ENCODE results near the gene CCDC24. TPM values are rescaled to one million over a fixed set of nuclear protein-coding genes. Genes with fewer than 3 reads are reported as not detected.

The CCDC24 gene
- total RNA-seq, 1 donor from 2014 or later = 3.0 TPM

DNA sequence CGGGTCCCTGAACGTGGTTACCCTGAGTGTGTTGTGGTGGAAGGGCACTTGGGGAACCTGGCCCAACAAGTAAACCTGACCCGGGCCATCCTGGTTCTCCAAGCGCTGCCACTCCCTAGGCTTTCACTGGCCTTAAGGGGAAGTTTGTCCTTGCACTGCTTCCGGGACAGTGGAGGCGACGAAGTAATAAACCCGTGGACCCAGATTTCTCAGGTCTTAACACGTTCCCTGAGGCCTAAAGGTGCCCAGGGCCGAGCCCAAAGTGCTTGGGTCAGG, 261 bp upstream of the CCDC24 start:
- Mint-ChIP-seq H3K27ac (peak overlapping the region; percentile 84), H3K27me3 (no peaks in the 10 kb centered on the region), H3K9me3 (no peaks in the 10 kb centered on the region), H3K4me1 (peaks cover 14% of the 10 kb centered on the region), H3K4me3 (peak overlapping the region; percentile 92), H3K36me3 (ENCODE audit: low read depth) (peaks cover 2% of the 10 kb centered on the region)
- intact Hi-C loops (cut with micrococcal nuclease) = loop anchor here (1.0 kb wide), 3 partner anchors 17 to 45 kb away; partner anchors contain the start of genes ATP6V0B and IPO13
- DNase-seq = no peak

DNA sequence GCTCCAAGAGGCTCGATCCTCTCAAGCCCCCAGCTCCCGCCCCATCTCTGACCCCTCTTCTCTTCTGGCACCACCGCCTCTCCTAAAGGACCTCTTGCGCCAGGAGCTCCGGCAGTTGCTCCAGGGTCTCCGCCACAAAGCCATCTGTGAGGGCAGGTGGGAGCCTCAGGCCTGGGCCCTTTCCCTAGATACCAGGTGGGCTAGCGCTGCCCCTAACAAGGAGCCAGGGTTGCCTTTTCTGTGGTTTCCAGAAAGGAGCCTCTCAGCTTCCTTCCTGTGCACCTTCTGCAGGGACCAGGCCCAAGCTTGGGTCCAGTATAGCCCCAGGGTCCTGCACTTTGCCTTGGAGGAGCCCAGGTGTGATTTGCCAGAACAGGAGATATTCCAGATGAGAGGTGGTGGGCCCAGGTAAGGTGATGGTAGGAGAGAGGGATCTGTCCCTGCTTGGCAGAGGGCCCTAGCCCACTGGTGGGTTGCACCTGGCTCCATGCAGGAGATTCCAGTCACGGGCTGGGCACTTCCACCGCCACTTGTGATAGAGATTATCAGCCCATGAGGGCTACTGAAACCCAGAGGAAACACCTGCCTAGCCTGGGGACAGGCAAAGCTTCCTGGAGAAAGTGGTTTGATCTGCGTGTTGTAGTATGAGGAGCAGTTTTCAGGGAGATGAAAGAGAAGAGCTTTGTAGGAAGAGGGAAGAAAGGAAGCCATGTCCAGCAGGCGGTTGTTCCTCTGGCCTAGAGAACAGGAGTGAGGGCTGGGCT, 1.0 kb downstream of the CCDC24 start:
- no peaks in the 10 kb centered on the region for H3K36me3 Mint-ChIP-seq (ENCODE audit: low read depth)
- H3K4me3 Mint-ChIP-seq = peak overlapping the region; percentile 92
- no peak for DNase-seq
- no peaks in the 10 kb centered on the region for H3K27me3 Mint-ChIP-seq
- H3K27ac Mint-ChIP-seq = peak overlapping the region; percentile 58
- H3K9me3 Mint-ChIP-seq = no peaks in the 10 kb centered on the region
- intact Hi-C loops (cut with micrococcal nuclease) = no loop called here
- H3K4me1 Mint-ChIP-seq = peaks cover 14% of the 10 kb centered on the region

GRCh38 chr1:43993206-43993914, 2.0 kb downstream of the CCDC24 start:
- no peaks in the 10 kb centered on the region for H3K36me3 Mint-ChIP-seq (ENCODE audit: low read depth)
- H3K9me3 Mint-ChIP-seq = no peaks in the 10 kb centered on the region

DNA sequence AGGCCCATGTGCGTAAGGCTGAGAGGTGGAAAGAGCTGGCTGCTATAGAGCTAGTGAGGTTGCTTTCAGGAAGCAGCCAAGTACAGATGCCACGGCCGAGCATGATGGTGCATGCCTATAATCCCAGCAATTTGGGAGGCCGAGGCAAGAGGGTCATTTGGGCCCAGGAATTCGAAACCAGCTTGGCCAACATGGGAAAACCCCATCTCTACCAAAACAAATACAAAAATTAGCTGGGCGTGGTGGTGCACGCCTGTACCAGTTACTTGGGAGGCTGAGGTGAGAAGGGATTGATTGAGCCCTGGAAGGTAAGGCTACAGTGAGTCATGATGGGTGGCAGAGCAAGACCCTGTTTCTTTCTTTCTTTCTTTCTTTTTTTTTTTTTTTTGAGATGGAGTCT, 2.7 kb downstream of the CCDC24 start:
- no peak overlapping the region for H3K27ac Mint-ChIP-seq

More at GRCh38 chr1:43993206-43993914, 2.0 kb downstream of the CCDC24 start:
- Mint-ChIP-seq H3K4me1 (peaks cover 14% of the 10 kb centered on the region), H3K4me3 (no peak overlapping the region), H3K27me3 (no peaks in the 10 kb centered on the region), H3K27ac (no peak overlapping the region)
- DNase-seq = no peak
- intact Hi-C loops (cut with micrococcal nuclease) = no loop called here

GRCh38 chr1:43994794-43995790, 3.7 kb downstream of the CCDC24 start:
- Mint-ChIP-seq H3K9me3 (no peaks in the 10 kb centered on the region), H3K27me3 (no peaks in the 10 kb centered on the region), H3K4me3 (no peak overlapping the region), H3K4me1 (peaks cover 16% of the 10 kb centered on the region), H3K36me3 (ENCODE audit: low read depth) (no peaks in the 10 kb centered on the region), H3K27ac (no peak overlapping the region)
- DNase-seq = no peak
- intact Hi-C loops (cut with micrococcal nuclease) = no loop called here

More for the DNA sequence above, 2.7 kb downstream of the CCDC24 start:
- intact Hi-C loops (cut with micrococcal nuclease) = no loop called here
- no peaks in the 10 kb centered on the region for H3K36me3 Mint-ChIP-seq (ENCODE audit: low read depth)
- peaks cover 16% of the 10 kb centered on the region for H3K4me1 Mint-ChIP-seq
- no peaks in the 10 kb centered on the region for H3K9me3 Mint-ChIP-seq
- H3K4me3 Mint-ChIP-seq = no peak overlapping the region
- no peak for DNase-seq
- H3K27me3 Mint-ChIP-seq = no peaks in the 10 kb centered on the region

GRCh38 chr1:43995984-43996732, 4.8 kb downstream of the CCDC24 start:
- no peak overlapping the region for H3K27ac Mint-ChIP-seq
- H3K27me3 Mint-ChIP-seq = no peaks in the 10 kb centered on the region
- no peaks in the 10 kb centered on the region for H3K36me3 Mint-ChIP-seq (ENCODE audit: low read depth)
- no peaks in the 10 kb centered on the region for H3K9me3 Mint-ChIP-seq
- peaks cover 13% of the 10 kb centered on the region for H3K4me1 Mint-ChIP-seq
- H3K4me3 Mint-ChIP-seq = no peak overlapping the region
- DNase-seq = no peak
- intact Hi-C loops (cut with micrococcal nuclease) = no loop called here

- intact Hi-C loops (cut with micrococcal nuclease) = no loop called here
- Mint-ChIP-seq H3K4me1 (peaks cover 11% of the 10 kb centered on the region), H3K4me3 (no peak overlapping the region), H3K27me3 (no peaks in the 10 kb centered on the region), H3K9me3 (no peaks in the 10 kb centered on the region), H3K27ac (no peak overlapping the region), H3K36me3 (ENCODE audit: low read depth) (no peaks in the 10 kb centered on the region)
- no peak for DNase-seq
Measured at GRCh38 chr1:43996733-43997115, 5.3 kb downstream of the CCDC24 start.

GRCh38 chr1:43997295-43997999, 6.0 kb downstream of the CCDC24 start:
- Mint-ChIP-seq H3K27me3 (no peaks in the 10 kb centered on the region), H3K4me1 (peaks cover 6% of the 10 kb centered on the region), H3K27ac (no peak overlapping the region), H3K36me3 (ENCODE audit: low read depth) (no peaks in the 10 kb centered on the region), H3K4me3 (no peak overlapping the region), H3K9me3 (no peaks in the 10 kb centered on the region)
- no peak for DNase-seq
- intact Hi-C loops (cut with micrococcal nuclease) = no loop called here

- no peaks in the 10 kb centered on the region for H3K9me3 Mint-ChIP-seq
- H3K4me3 Mint-ChIP-seq = no peak overlapping the region
- no peak for DNase-seq
- H3K36me3 Mint-ChIP-seq (ENCODE audit: low read depth) = no peaks in the 10 kb centered on the region
- no peak overlapping the region for H3K27ac Mint-ChIP-seq
- peaks cover 2% of the 10 kb centered on the region for H3K4me1 Mint-ChIP-seq
- intact Hi-C loops (cut with micrococcal nuclease) = no loop called here
- H3K27me3 Mint-ChIP-seq = no peaks in the 10 kb centered on the region
Measured at GRCh38 chr1:43998000-43998378, 6.6 kb downstream of the CCDC24 start.

DNA sequence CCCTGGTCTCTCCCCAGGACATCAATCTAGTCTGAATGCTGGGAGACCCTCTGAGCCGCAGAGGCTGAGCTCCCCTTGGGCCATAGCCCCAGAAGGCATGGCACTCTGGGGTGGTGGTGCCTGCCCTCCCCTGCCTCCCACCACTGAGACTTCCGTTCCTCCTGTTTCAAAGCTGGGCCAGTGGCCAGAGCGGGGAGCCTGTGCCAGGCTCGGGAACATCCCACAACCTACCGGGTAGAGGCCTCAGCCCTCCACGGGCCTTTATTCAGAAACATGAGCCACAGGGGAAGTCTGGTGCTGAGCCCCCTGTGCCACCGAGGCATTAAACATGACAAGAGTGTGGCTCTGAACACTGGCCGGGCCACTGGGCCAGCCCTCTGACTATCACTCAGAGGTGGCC, 8.1 kb downstream of the CCDC24 start:
- intact Hi-C loops (cut with micrococcal nuclease) = no loop called here
- no peaks in the 10 kb centered on the region for H3K27me3 Mint-ChIP-seq
- H3K4me1 Mint-ChIP-seq = peaks cover 2% of the 10 kb centered on the region
- H3K4me3 Mint-ChIP-seq = no peak overlapping the region
- no peak overlapping the region for H3K27ac Mint-ChIP-seq
- H3K9me3 Mint-ChIP-seq = no peaks in the 10 kb centered on the region
- DNase-seq = no peak
- H3K36me3 Mint-ChIP-seq (ENCODE audit: low read depth) = no peaks in the 10 kb centered on the region

- H3K4me1 Mint-ChIP-seq = peaks cover 2% of the 10 kb centered on the region
- no peak for DNase-seq
- no peak overlapping the region for H3K27ac Mint-ChIP-seq
- intact Hi-C loops (cut with micrococcal nuclease) = loop anchor here (10.0 kb wide), 1 partner anchor 215 kb away; the partner anchor contains the start of gene DMAP1
- H3K27me3 Mint-ChIP-seq = no peaks in the 10 kb centered on the region
- H3K36me3 Mint-ChIP-seq (ENCODE audit: low read depth) = no peaks in the 10 kb centered on the region
- no peaks in the 10 kb centered on the region for H3K9me3 Mint-ChIP-seq
- H3K4me3 Mint-ChIP-seq = no peak overlapping the region
Measured at GRCh38 chr1:44000122-44000665, 8.8 kb downstream of the CCDC24 start.

DNA sequence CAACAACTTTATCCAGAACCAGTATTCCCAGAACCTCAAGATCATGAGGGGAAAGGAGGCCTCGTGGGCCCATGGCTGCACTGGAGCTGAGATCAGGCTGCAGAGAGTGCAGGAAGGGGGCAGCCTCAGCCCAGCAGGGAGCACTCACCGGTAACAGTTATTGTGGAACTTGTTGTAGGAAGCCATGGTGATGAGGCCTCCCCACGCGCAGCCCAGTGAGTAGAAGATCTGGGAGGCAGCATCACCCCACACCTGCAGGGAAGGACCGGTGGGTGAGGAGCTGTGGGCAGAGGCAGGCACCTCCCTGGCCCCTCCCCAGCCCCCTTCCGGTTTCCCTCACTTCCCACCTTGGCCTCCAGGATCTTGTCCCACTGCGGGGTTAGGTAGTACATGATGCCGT, 10.8 kb downstream of the CCDC24 start:
- Mint-ChIP-seq H3K27me3 (no peaks in the 10 kb centered on the region), H3K4me3 (no peak overlapping the region), H3K36me3 (ENCODE audit: low read depth) (no peaks in the 10 kb centered on the region), H3K4me1 (peaks cover 2% of the 10 kb centered on the region), H3K27ac (no peak overlapping the region), H3K9me3 (no peaks in the 10 kb centered on the region)
- intact Hi-C loops (cut with micrococcal nuclease) = loop anchor here (10.0 kb wide), 1 partner anchor 213 kb away; the partner anchor contains the start of gene DMAP1
- DNase-seq = no peak

Data from activated CD4-positive, alpha-beta T cell treated with anti-CD3 and anti-CD28 coated beads, Interleukin-2, amount 10 ng/mL, durations not matched to agents 24 days and 14 days (primary cell).